DOHH2 (cell line): ENCODE results near the gene NUDT19.
"Not testable (repeated sequence)": the region's sequence is repeated elsewhere in the genome, so short reads cannot be mapped to it uniquely, and the experiment has no call there.

ENCODE experiments used
- CTCF ChIP-seq: fragments of 200-600 bp; sonication (generic); IDR thresholded peaks from one replicate; pipeline ENCODE4 v1.5.1; 2014; ENCODE audit warnings: antibody characterized with exemption, mild to moderate bottlenecking, low read depth, low read length; ENCODE audit not compliant: poor library complexity, severe bottlenecking
- EZH2phosphoT487 ChIP-seq: fragments of 200-600 bp; sonication (generic); IDR thresholded peaks from 2 replicates; pipeline ENCODE4 v1.6.1; 2017; ENCODE audit warnings: borderline replicate concordance, mild to moderate bottlenecking, antibody characterized with exemption, low read length, moderate library complexity, mixed read lengths

DNA sequence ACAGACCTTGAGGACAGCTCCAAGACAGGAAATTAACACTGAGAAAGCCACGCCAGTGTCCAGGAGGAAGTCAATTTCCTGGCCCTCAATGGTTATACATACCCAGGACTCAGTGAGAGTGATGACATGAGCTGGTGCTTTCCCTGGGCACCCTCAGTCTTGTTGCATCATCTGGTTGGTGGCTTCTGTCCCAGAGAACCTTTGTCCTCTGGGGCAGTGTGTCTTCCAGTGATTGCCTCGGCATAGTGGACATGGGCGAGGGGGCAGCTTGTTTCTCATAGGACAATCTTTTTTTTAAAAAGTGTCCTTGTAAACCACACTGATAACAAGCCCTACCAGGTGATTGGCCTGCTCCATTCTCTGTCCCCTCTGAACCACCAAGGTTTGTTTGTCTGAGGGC is 5.2 kb downstream of the NUDT19 start:
- TF ChIP-seq CTCF, EZH2phosphoT487: not testable (repeated sequence)
